ENCODE results near the gene ZNF775.

DNA sequence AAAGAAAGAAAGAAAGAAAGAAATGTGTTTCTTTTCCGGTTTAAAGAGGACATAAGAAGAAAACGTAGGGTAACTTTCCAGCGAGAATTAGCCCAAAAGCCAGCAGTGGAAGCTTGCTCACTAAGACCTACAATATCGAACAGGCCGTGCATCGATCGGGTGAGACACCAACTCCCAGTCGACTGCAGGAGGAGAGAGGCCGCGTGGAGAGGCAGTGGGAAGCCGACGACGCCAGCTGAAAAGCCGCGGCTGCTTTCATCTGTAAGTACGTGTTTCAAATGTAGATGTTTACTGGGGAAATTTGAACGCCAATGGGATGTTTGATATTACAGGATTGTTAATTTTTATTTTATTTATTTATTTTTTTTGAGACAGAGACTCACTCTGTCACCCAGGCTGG, 42.7 kb downstream of the ZNF775 start:
- no peak for TF ChIP-seq SUZ12 (IDR thresholded peaks at IDR 0.05; ENCODE audit: extremely low read depth, insufficient read depth, insufficient read length)
- no peak for TF ChIP-seq YY1 (IDR thresholded peaks at IDR 0.05; ENCODE audit: insufficient read depth, insufficient read length)

Data from NT2/D1 (cell line).